ENCODE measurements around the gene IGSF8. TPM values are rescaled to one million over a fixed set of nuclear protein-coding genes. Genes with fewer than 3 reads are reported as not detected.

IGSF8 gene
- total RNA-seq, 1 experiment from 2014 or later = 18.8 TPM

- in situ Hi-C loops (cut with HindIII; ENCODE audit: low pct_unique_long_range_greater_than_20kb, low sequenced_read_pairs) (no loop called here), intact Hi-C loops (cut with micrococcal nuclease; ENCODE audit: unreplicated experiment) (no loop called here)
- H3K27me3 ChIP-seq (ENCODE audit: control insufficient read depth, insufficient read depth, low read length) = no peaks in the 10 kb centered on the region
- TF ChIP-seq CTCF (IDR thresholded peaks at IDR 0.05) (no peak), POLR2AphosphoS5 (IDR thresholded peaks at IDR 0.05; ENCODE audit: low read depth, low read length) (no peak), SIN3A (IDR thresholded peaks at IDR 0.05; ENCODE audit: borderline replicate concordance, insufficient read depth, low read depth, low read length) (no peak), TCF7L2 (IDR thresholded peaks at IDR 0.05; ENCODE audit: low read depth, low read length) (no peak), REST (IDR thresholded peaks at IDR 0.05; ENCODE audit: insufficient read depth in 1 of 2, low read depth in 2 of 2, low read length in 1 of 2) (no peak)
- ATAC-seq = no peak
- no peaks in the 10 kb centered on the region for H3K4me1 ChIP-seq (ENCODE audit: control insufficient read depth, insufficient read depth, low read length)
- H3K9me3 ChIP-seq (ENCODE audit: control insufficient read depth, insufficient read depth, low read depth, low read length) = no peaks in the 10 kb centered on the region
- POLR2A ChIA-PET = no interaction called here
- no TSS peak for BruUV-seq (replicated peaks)
- no peak overlapping the region for H3K27ac ChIP-seq (ENCODE audit: low read length)
- no peak for DNase-seq (ENCODE audit: low read depth, low spot score)
- CTCF ChIA-PET = interaction anchor here (0.6 kb wide), 1 partner anchor 1327 kb away, joined by 3 read pairs; no protein-coding TSS in a partner anchor
- H3K36me3 ChIP-seq (ENCODE audit: control insufficient read depth, insufficient read depth, low read length) = no peaks in the 10 kb centered on the region
- H3K4me3 ChIP-seq (ENCODE audit: low read depth in 2 of 2, low read length in 2 of 2) = no peak overlapping the region
These were observed 24.6 kb upstream of the IGSF8 start for GRCh38 chr1:160122978-160123495.

GRCh38 chr1:160121388-160121787, 23.0 kb upstream of the IGSF8 start:
- BruUV-seq (replicated peaks) = no TSS peak
- intact Hi-C loops (cut with micrococcal nuclease; ENCODE audit: unreplicated experiment) = no loop called here
- DNase-seq (ENCODE audit: low read depth, low spot score) (no peak), ATAC-seq (no peak)
- in situ Hi-C loops (cut with HindIII; ENCODE audit: low pct_unique_long_range_greater_than_20kb, low sequenced_read_pairs) = no loop called here
- no peaks in the 10 kb centered on the region for H3K4me1 ChIP-seq (ENCODE audit: control insufficient read depth, insufficient read depth, low read length)
- H3K36me3 ChIP-seq (ENCODE audit: control insufficient read depth, insufficient read depth, low read length) = no peaks in the 10 kb centered on the region
- no peak overlapping the region for H3K27ac ChIP-seq (ENCODE audit: low read length)
- no peak overlapping the region for H3K4me3 ChIP-seq (ENCODE audit: low read depth in 2 of 2, low read length in 2 of 2)
- CTCF ChIA-PET = no interaction called here
- no peaks in the 10 kb centered on the region for H3K27me3 ChIP-seq (ENCODE audit: control insufficient read depth, insufficient read depth, low read length)
- TF ChIP-seq POLR2AphosphoS5 (IDR thresholded peaks at IDR 0.05; ENCODE audit: low read depth, low read length) (no peak), CTCF (IDR thresholded peaks at IDR 0.05) (no peak), REST (IDR thresholded peaks at IDR 0.05; ENCODE audit: insufficient read depth in 1 of 2, low read depth in 2 of 2, low read length in 1 of 2) (no peak), SIN3A (IDR thresholded peaks at IDR 0.05; ENCODE audit: borderline replicate concordance, insufficient read depth, low read depth, low read length) (no peak), TCF7L2 (IDR thresholded peaks at IDR 0.05; ENCODE audit: low read depth, low read length) (no peak)
- H3K9me3 ChIP-seq (ENCODE audit: control insufficient read depth, insufficient read depth, low read depth, low read length) = no peaks in the 10 kb centered on the region
- POLR2A ChIA-PET = no interaction called here
